Loucy (cell line): ENCODE measurements around the gene GAREM1.

Experiments
- CTCF ChIP-seq: fragments of 200-600 bp; sonication (generic); conservative IDR thresholded peaks from 2 replicates; pipeline ENCODE4 v1.5.1; 2014; ENCODE audit warnings: mild to moderate bottlenecking, antibody characterized with exemption, low read length
- EZH2phosphoT487 ChIP-seq: fragments of 200-600 bp; IDR thresholded peaks from 2 replicates; pipeline ENCODE4 v1.6.1; 2018; ENCODE audit warnings: antibody characterized with exemption, mild to moderate bottlenecking, moderate library complexity, borderline replicate concordance

GRCh38 chr18:32289483-32290075, 181.1 kb downstream of the GAREM1 start:
- TF ChIP-seq CTCF = peak; percentile 85
- no peak for TF ChIP-seq EZH2phosphoT487
